GM12878 (cell line): Measurements from ENCODE around the gene BCAP29. TPM values are rescaled to one million over a fixed set of nuclear protein-coding genes. Genes with fewer than 3 reads are reported as not detected.
A peak's percentile ranks its signal among the peaks of the same experiment; 100 is the strongest.

Experiments used
- CBX3 ChIP-seq: fragments of 200-600 bp; sonication (generic); IDR thresholded peaks from 2 replicates; pipeline ENCODE4 v1.6.1; 2016; ENCODE audit warnings: low read depth, borderline replicate concordance
- CBX5 ChIP-seq: sonication (generic); IDR thresholded peaks from 2 replicates; pipeline ENCODE4 v1.6.1; 2016; ENCODE audit warnings: low read depth, moderate library complexity, mild to moderate bottlenecking, inconsistent platforms
- E2F8 ChIP-seq: fragments of 450-650 bp; IDR thresholded peaks from 2 replicates; pipeline ENCODE4 v1.6.1; 2018; ENCODE audit warnings: mild to moderate bottlenecking, low read depth, moderate library complexity; ENCODE audit not compliant: partially characterized antibody
- EED ChIP-seq: sonication (generic); IDR thresholded peaks from 2 replicates; pipeline ENCODE4 v1.6.1; 2016; ENCODE audit warnings: antibody characterized with exemption, low read depth
- EZH2 ChIP-seq: IDR thresholded peaks from 2 replicates; pipeline ENCODE4 v1.6.1; 2012; ENCODE audit warnings: low read depth, mild to moderate bottlenecking, control low read depth, inconsistent platforms, low read length, borderline replicate concordance; ENCODE audit not compliant: control insufficient read depth
- FOXK2 ChIP-seq: fragments of 450-650 bp; IDR thresholded peaks from 2 replicates; pipeline ENCODE4 v1.6.1; 2017; ENCODE audit warnings: mild to moderate bottlenecking, moderate library complexity
- HCFC1 ChIP-seq: fragments of 150-350 bp; IDR thresholded peaks from 2 replicates; pipeline ENCODE4 v1.6.1; 2014; ENCODE audit warnings: low read length
- IKZF2 ChIP-seq, 2 experiments: fragments of 450-650 bp; IDR thresholded peaks; 2 replicates each; pipeline ENCODE4 v1.6.1; 2017; ENCODE audit warnings: mild to moderate bottlenecking in 2 of 2, moderate library complexity in 2 of 2
- MXI1 ChIP-seq: fragments of 150-350 bp; IDR thresholded peaks from 2 replicates; pipeline ENCODE4 v1.6.1; 2011; ENCODE audit warnings: low read depth, mild to moderate bottlenecking, inconsistent platforms, low read length, improper control_type of control experiment
- POU2F2 ChIP-seq: IDR thresholded peaks from 3 replicates; pipeline ENCODE4 v1.6.1; 2011; ENCODE audit warnings: low read depth, mild to moderate bottlenecking, low read length, borderline replicate concordance
- RAD21 ChIP-seq: IDR thresholded peaks from 2 replicates; pipeline ENCODE4 v1.6.1; 2011; ENCODE audit warnings: mild to moderate bottlenecking, low read depth, low read length, moderate library complexity; ENCODE audit not compliant: insufficient read depth
- RB1 ChIP-seq: fragments of 450-650 bp; formaldehyde crosslinking; IDR thresholded peaks from 2 replicates; pipeline ENCODE4 v1.6.1; 2017; ENCODE audit warnings: mild to moderate bottlenecking, borderline replicate concordance
- RCOR1 ChIP-seq: conservative IDR thresholded peaks from 2 replicates; pipeline ENCODE4 v1.6.1; 2012; ENCODE audit warnings: low read depth, low read length, improper control_type of control experiment
- SMAD1 ChIP-seq: fragments of 450-650 bp; IDR thresholded peaks from 2 replicates; pipeline ENCODE4 v1.6.1; 2018; ENCODE audit warnings: mild to moderate bottlenecking, low read depth; ENCODE audit not compliant: partially characterized antibody
- SMAD5 ChIP-seq: IDR thresholded peaks from 2 replicates; pipeline ENCODE4 v1.6.1; 2016; ENCODE audit warnings: antibody characterized with exemption, low read depth
- SMARCA5 ChIP-seq: fragments of 450-650 bp; IDR thresholded peaks from 2 replicates; pipeline ENCODE4 v1.6.1; 2017; ENCODE audit warnings: mild to moderate bottlenecking
- STAT1 ChIP-seq: fragments of 450-650 bp; conservative IDR thresholded peaks from 2 replicates; pipeline ENCODE4 v1.6.1; 2014; ENCODE audit warnings: antibody characterized with exemption, mild to moderate bottlenecking
- SUZ12 ChIP-seq: fragments of 200-600 bp; sonication (generic); IDR thresholded peaks from one replicate; pipeline ENCODE4 v1.6.1; 2018; ENCODE audit warnings: antibody characterized with exemption, mild to moderate bottlenecking; ENCODE audit not compliant: unreplicated experiment
- USF2 ChIP-seq: IDR thresholded peaks from 2 replicates; pipeline ENCODE4 v1.6.1; 2011; ENCODE audit warnings: low read depth, low read length, improper control_type of control experiment, borderline replicate concordance
- YY1 ChIP-seq: IDR thresholded peaks from 2 replicates; pipeline ENCODE4 v1.6.1; 2011; ENCODE audit warnings: low read depth, mild to moderate bottlenecking, low read length
- ZNF592 ChIP-seq: fragments of 450-650 bp; IDR thresholded peaks from 2 replicates; pipeline ENCODE4 v1.6.1; 2017; ENCODE audit warnings: mild to moderate bottlenecking, moderate library complexity
- ZSCAN29 ChIP-seq: fragments of 450-650 bp; IDR thresholded peaks from 2 replicates; pipeline ENCODE4 v1.6.1; 2017; ENCODE audit warnings: mild to moderate bottlenecking, moderate library complexity
- polyA plus RNA-seq, 11 experiments: library from polyadenylated mRNA; depleted of rRNA in 4 of 11; unstranded in 6 of 11; stranded (reverse) in 5 of 11; fragments of >200 nt; fragmentation: Nextera tagmentation in 4 of 11; fragmentation: Illumina TruSeq in 1 of 11; extraction: Ambion mirVana in 4 of 11; extraction: Trizol in 1 of 11; gene quantifications; 1 replicate in 1 of 11; 2 replicates in 10 of 11; pipeline versions ENCODE4 v1.2.1 to v1.2.3, GENCODE V29; 2011 to 2016; ENCODE audit warnings: inconsistent platforms in 2 of 11, missing spikeins in 2 of 11, low read depth in 1 of 11
- total RNA-seq, 4 experiments: library from RNA; depleted of rRNA in 3 of 4; stranded (reverse); fragments of >200 nt in 3 of 4; fragmentation: Illumina TruSeq in 1 of 4; extraction: Trizol in 1 of 4; gene quantifications; 2 replicates each; pipeline versions ENCODE4 v1.2.1 to v1.2.3, GENCODE V29; 2013 to 2021
- TF ChIP-seq, protein P1 (sequence below): fragments of 450-650 bp; conservative IDR thresholded peaks from 2 replicates; pipeline ENCODE4 v1.6.1; 2017; ENCODE audit warnings: mild to moderate bottlenecking, moderate library complexity

Gene BCAP29
- total and polyA plus RNA-seq, 10 of the 15 experiments (the other 5 are each of a cell fraction or from before 2014, with no cell fraction given): 26.5 to 58.5 (median 34.8) TPM

GRCh38 chr7:107638594-107638993 lies 58.5 kb downstream of the BCAP29 start (continued):
- TF ChIP-seq ZNF592: no peak
- TF ChIP-seq RCOR1: peak; percentile 97
- no peak for TF ChIP-seq RB1
- TF ChIP-seq MXI1: peak; percentile 49; the same call in 1 of the 2 replicates
- TF ChIP-seq STAT1: no peak
- TF ChIP-seq, protein P1, sequence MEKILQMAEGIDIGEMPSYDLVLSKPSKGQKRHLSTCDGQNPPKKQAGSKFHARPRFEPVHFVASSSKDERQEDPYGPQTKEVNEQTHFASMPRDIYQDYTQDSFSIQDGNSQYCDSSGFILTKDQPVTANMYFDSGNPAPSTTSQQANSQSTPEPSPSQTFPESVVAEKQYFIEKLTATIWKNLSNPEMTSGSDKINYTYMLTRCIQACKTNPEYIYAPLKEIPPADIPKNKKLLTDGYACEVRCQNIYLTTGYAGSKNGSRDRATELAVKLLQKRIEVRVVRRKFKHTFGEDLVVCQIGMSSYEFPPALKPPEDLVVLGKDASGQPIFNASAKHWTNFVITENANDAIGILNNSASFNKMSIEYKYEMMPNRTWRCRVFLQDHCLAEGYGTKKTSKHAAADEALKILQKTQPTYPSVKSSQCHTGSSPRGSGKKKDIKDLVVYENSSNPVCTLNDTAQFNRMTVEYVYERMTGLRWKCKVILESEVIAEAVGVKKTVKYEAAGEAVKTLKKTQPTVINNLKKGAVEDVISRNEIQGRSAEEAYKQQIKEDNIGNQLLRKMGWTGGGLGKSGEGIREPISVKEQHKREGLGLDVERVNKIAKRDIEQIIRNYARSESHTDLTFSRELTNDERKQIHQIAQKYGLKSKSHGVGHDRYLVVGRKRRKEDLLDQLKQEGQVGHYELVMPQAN: no peak
- no peak for TF ChIP-seq EZH2
- no peak for TF ChIP-seq RAD21
- peak; percentile 65 to 76; a peak in 3 of 4 replicates for TF ChIP-seq IKZF2 (IDR thresholded peaks at IDR 0.05)
- TF ChIP-seq FOXK2: no peak
- no peak for TF ChIP-seq USF2
- no peak for TF ChIP-seq HCFC1
- no peak for TF ChIP-seq SMAD5
- no peak for TF ChIP-seq SUZ12
- TF ChIP-seq POU2F2: peak; percentile 96
- TF ChIP-seq SMAD1: no peak
- TF ChIP-seq ZSCAN29: no peak
- TF ChIP-seq E2F8: no peak
- TF ChIP-seq EED: no peak
- no peak for TF ChIP-seq YY1
- no peak for TF ChIP-seq CBX3
- TF ChIP-seq CBX5: peak; percentile 25; the same call in 1 of the 2 replicates
- TF ChIP-seq SMARCA5: no peak
